WTC11 (cell line): ENCODE results near the gene TIAM2.

Experiments
- IRF2 ChIP-seq: sonication (generic); formaldehyde crosslinking; IDR thresholded peaks from 2 replicates; pipeline ENCODE4 v1.8.0; 2022; ENCODE audit warnings: low read depth, missing genetic modification reagents, borderline replicate concordance
- MXD4 ChIP-seq: fragments of 250-450 bp; sonication (Bioruptor Pico); IDR thresholded peaks from 2 replicates; pipeline ENCODE4 v1.8.0; 2021; ENCODE audit warnings: mild to moderate bottlenecking, moderate library complexity, borderline replicate concordance
- TCF7 ChIP-seq: sonication (generic); formaldehyde crosslinking; IDR thresholded peaks from 2 replicates; pipeline ENCODE4 v1.8.0; 2022; ENCODE audit warnings: mild to moderate bottlenecking, low read depth, missing genetic modification reagents, moderate library complexity
- ZNF263 ChIP-seq: sonication (generic); formaldehyde crosslinking; IDR thresholded peaks from 2 replicates; pipeline ENCODE4 v1.8.1; 2022; ENCODE audit warnings: low read depth, mild to moderate bottlenecking, moderate library complexity, missing genetic modification reagents
- ZNF317 ChIP-seq: sonication (generic); formaldehyde crosslinking; IDR thresholded peaks from 2 replicates; pipeline ENCODE4 v1.8.1; 2023; ENCODE audit warnings: low read depth, mild to moderate bottlenecking, moderate library complexity, missing genetic modification reagents, borderline replicate concordance
- ZNF396 ChIP-seq: fragments of 250-450 bp; sonication (Bioruptor Pico); IDR thresholded peaks from 2 replicates; pipeline ENCODE4 v1.8.0; 2021; ENCODE audit warnings: mild to moderate bottlenecking, moderate library complexity, borderline replicate concordance
- TF ChIP-seq, protein P1 (sequence below): fragments of 200-600 bp; IDR thresholded peaks from 2 replicates; pipeline ENCODE4 v1.8.0; 2022; ENCODE audit warnings: antibody characterized with exemption
- TF ChIP-seq, protein P2 (sequence below): sonication (generic); formaldehyde crosslinking; IDR thresholded peaks from 2 replicates; pipeline ENCODE4 v1.8.0; 2023; ENCODE audit warnings: mild to moderate bottlenecking, missing genetic modification reagents
- TF ChIP-seq, protein P3 (sequence below): sonication (generic); formaldehyde crosslinking; IDR thresholded peaks from 2 replicates; pipeline ENCODE4 v1.8.0; 2023; ENCODE audit warnings: missing genetic modification reagents
- TF ChIP-seq, protein P4 (sequence below): sonication (generic); formaldehyde crosslinking; IDR thresholded peaks from 2 replicates; pipeline ENCODE4 v1.8.0; 2022; ENCODE audit warnings: mild to moderate bottlenecking, missing genetic modification reagents
- TF ChIP-seq, protein P5 (sequence below): sonication (generic); formaldehyde crosslinking; IDR thresholded peaks from 2 replicates; pipeline ENCODE4 v1.8.1; 2022; ENCODE audit warnings: low read depth, missing genetic modification reagents, borderline replicate concordance

DNA sequence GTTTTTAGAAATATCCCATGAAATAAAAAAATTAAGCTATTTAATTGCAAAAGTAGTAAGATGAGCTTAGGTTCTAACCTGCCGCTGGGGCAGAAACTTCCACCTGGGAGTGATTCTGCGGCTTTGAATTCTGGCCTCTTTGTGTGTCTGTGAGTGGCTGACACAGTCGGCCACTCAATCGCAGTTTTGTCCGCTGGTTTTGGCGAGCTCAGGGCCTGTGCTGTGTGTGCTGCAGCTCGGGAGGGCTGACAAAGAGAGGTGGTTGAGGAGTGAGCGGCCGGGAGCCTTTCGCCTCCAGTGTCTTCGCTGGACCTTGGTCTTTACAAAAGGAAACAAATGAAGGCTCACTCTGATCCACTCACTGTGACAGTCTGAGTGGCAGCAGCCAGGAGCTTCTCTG is 128.4 kb downstream of the TIAM2 start:
- TF ChIP-seq, protein P1, sequence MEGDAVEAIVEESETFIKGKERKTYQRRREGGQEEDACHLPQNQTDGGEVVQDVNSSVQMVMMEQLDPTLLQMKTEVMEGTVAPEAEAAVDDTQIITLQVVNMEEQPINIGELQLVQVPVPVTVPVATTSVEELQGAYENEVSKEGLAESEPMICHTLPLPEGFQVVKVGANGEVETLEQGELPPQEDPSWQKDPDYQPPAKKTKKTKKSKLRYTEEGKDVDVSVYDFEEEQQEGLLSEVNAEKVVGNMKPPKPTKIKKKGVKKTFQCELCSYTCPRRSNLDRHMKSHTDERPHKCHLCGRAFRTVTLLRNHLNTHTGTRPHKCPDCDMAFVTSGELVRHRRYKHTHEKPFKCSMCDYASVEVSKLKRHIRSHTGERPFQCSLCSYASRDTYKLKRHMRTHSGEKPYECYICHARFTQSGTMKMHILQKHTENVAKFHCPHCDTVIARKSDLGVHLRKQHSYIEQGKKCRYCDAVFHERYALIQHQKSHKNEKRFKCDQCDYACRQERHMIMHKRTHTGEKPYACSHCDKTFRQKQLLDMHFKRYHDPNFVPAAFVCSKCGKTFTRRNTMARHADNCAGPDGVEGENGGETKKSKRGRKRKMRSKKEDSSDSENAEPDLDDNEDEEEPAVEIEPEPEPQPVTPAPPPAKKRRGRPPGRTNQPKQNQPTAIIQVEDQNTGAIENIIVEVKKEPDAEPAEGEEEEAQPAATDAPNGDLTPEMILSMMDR = no peak
- no peak for TF ChIP-seq MXD4 (CRISPR knock-in tag)
- TF ChIP-seq ZNF263 (CRISPR knock-in tag) = no peak
- TF ChIP-seq, protein P2, sequence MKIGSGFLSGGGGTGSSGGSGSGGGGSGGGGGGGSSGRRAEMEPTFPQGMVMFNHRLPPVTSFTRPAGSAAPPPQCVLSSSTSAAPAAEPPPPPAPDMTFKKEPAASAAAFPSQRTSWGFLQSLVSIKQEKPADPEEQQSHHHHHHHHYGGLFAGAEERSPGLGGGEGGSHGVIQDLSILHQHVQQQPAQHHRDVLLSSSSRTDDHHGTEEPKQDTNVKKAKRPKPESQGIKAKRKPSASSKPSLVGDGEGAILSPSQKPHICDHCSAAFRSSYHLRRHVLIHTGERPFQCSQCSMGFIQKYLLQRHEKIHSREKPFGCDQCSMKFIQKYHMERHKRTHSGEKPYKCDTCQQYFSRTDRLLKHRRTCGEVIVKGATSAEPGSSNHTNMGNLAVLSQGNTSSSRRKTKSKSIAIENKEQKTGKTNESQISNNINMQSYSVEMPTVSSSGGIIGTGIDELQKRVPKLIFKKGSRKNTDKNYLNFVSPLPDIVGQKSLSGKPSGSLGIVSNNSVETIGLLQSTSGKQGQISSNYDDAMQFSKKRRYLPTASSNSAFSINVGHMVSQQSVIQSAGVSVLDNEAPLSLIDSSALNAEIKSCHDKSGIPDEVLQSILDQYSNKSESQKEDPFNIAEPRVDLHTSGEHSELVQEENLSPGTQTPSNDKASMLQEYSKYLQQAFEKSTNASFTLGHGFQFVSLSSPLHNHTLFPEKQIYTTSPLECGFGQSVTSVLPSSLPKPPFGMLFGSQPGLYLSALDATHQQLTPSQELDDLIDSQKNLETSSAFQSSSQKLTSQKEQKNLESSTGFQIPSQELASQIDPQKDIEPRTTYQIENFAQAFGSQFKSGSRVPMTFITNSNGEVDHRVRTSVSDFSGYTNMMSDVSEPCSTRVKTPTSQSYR (CRISPR knock-in tag) = no peak
- TF ChIP-seq, protein P3, sequence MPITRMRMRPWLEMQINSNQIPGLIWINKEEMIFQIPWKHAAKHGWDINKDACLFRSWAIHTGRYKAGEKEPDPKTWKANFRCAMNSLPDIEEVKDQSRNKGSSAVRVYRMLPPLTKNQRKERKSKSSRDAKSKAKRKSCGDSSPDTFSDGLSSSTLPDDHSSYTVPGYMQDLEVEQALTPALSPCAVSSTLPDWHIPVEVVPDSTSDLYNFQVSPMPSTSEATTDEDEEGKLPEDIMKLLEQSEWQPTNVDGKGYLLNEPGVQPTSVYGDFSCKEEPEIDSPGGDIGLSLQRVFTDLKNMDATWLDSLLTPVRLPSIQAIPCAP (CRISPR knock-in tag) = no peak
- no peak for TF ChIP-seq ZNF317 (CRISPR knock-in tag)
- TF ChIP-seq, protein P4, sequence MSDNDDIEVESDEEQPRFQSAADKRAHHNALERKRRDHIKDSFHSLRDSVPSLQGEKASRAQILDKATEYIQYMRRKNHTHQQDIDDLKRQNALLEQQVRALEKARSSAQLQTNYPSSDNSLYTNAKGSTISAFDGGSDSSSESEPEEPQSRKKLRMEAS (CRISPR knock-in tag) = no peak
- no peak for TF ChIP-seq ZNF396 (CRISPR knock-in tag)
- TF ChIP-seq, protein P5, sequence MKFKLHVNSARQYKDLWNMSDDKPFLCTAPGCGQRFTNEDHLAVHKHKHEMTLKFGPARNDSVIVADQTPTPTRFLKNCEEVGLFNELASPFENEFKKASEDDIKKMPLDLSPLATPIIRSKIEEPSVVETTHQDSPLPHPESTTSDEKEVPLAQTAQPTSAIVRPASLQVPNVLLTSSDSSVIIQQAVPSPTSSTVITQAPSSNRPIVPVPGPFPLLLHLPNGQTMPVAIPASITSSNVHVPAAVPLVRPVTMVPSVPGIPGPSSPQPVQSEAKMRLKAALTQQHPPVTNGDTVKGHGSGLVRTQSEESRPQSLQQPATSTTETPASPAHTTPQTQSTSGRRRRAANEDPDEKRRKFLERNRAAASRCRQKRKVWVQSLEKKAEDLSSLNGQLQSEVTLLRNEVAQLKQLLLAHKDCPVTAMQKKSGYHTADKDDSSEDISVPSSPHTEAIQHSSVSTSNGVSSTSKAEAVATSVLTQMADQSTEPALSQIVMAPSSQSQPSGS (CRISPR knock-in tag) = no peak
- TF ChIP-seq IRF2 = no peak
- no peak for TF ChIP-seq TCF7 (CRISPR knock-in tag)
